ENCODE data around the gene OBP2A. TPM values are rescaled to one million over a fixed set of nuclear protein-coding genes. Genes with fewer than 3 reads are reported as not detected.

OBP2A gene
- total and polyA plus RNA-seq, 8 donors = not detected

DNA sequence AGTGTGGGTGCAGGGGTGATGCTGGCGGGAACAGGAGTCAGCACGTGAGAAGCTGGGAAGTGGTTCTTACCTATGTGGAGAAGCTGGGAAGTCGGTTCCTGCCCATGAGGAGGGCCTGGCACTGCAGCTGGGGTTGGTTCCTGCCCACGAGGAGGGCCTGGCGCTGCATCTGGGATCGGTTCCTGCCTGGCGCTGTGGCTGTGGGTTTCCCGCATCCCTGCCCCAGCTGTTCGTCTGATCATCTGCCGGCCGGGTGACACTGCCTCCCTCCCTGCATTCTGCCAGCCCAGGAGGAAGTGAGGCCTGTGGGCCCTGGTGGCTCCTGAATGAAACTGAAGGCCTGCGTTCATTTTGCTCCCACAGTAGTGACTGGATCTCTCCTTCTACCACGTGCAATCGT, 5.1 kb downstream of the OBP2A start:
- no peak for ATAC-seq
- no peak for DNase-seq
- Histone ChIP-seq H3K4me1 (no peaks in the 10 kb centered on the region), H3K4me3 (no peak overlapping the region), H3K9me3 (no peaks in the 10 kb centered on the region), H3K27ac (no peak overlapping the region), H3K36me3 (no peaks in the 10 kb centered on the region), H3K27me3 (peaks cover 0 to 19% of the 10 kb centered on the region in 2 donors)
- intact Hi-C loops (cut with DNase I) = no loop called here
- TF ChIP-seq, protein P1, sequence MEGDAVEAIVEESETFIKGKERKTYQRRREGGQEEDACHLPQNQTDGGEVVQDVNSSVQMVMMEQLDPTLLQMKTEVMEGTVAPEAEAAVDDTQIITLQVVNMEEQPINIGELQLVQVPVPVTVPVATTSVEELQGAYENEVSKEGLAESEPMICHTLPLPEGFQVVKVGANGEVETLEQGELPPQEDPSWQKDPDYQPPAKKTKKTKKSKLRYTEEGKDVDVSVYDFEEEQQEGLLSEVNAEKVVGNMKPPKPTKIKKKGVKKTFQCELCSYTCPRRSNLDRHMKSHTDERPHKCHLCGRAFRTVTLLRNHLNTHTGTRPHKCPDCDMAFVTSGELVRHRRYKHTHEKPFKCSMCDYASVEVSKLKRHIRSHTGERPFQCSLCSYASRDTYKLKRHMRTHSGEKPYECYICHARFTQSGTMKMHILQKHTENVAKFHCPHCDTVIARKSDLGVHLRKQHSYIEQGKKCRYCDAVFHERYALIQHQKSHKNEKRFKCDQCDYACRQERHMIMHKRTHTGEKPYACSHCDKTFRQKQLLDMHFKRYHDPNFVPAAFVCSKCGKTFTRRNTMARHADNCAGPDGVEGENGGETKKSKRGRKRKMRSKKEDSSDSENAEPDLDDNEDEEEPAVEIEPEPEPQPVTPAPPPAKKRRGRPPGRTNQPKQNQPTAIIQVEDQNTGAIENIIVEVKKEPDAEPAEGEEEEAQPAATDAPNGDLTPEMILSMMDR (IDR thresholded peaks at IDR 0.05) = no peak

DNA sequence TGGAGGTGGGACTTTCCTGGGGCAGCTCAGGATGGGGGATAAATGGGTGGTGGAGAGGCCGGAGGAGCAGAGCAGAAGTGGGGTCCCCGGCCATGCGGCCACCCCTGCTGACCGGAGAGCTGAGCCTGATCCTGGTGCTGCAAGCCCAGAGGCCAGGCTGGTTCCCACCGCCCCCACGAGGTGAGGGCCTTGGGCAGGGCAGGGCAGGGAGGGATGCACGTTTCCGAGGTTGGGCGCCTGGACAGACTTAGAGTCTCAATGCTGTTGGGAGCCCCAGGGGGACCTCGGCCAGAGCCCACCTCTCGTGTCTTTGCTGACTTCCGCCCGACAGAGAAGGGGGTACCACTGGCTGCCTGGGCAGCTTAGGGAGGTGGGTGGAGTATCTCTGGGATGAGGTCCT, 5.5 kb downstream of the OBP2A start:
- Histone ChIP-seq H3K27ac (no peak overlapping the region), H3K4me1 (no peaks in the 10 kb centered on the region), H3K9me3 (no peaks in the 10 kb centered on the region), H3K27me3 (peaks cover 0 to 19% of the 10 kb centered on the region in 2 donors), H3K36me3 (no peaks in the 10 kb centered on the region), H3K4me3 (no peak overlapping the region)
- no peak for DNase-seq
- TF ChIP-seq, protein P1 (IDR thresholded peaks at IDR 0.05) = no peak
- ATAC-seq = no peak
- intact Hi-C loops (cut with DNase I) = no loop called here

DNA sequence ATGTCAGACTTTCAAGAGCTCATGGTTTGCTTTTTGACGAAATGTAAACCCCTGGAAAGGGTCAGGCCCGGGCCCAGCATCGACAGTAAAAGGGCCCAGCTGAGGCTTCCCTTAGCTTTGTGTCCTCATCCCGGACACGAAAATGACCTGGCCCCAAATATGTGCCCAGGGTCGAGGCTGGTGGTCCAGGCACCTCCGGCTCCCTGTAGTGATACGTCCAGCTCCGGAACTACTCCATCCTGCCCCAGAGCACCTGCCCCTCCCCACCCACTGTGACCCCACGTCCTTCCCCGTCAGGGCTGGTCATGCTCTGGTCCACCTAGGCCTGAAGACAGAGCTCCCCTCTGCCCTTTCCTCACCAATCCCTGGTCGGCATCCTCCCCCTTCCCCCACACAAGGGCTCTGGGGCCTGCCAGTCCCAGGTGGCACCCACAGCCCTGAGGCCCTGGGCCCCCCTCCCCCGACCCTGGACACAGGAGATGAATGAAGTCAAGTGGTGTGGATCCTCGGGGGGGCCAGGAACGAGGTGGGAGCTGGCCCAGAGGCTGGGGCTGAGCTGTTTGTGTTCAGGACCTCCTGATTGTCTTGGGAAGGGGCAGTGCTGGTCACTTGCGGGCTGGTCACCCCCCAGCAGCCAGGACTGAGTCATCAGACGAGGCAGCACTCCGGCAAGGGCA, 6.2 kb downstream of the OBP2A start:
- Histone ChIP-seq H3K4me1 (no peaks in the 10 kb centered on the region), H3K36me3 (no peaks in the 10 kb centered on the region)

DNA sequence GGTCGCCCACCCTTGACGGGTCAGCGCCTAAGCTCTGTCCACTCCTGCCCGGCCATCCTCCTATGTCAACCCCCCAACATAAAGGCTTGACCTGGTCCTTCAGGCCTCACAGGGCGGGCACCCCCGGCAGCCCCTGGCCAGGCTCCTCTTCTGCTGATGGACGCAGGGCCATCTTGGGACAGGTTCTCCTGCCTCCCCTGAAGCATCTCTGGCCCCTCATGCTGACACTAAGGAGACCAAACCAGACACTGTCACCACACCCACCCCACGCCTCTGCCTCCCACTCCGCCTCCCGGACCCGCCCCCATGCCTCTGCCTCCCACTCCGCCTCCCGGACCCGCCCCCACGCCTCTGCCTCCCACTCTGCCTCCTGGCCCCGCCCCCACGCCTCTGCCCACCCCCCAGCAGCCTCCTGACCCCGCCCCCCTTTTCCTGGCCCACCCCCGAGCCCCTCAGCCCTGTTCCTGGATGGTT, 6.8 kb downstream of the OBP2A start:
- H3K9me3 ChIP-seq = no peaks in the 10 kb centered on the region
- TF ChIP-seq, protein P1 (IDR thresholded peaks at IDR 0.05) = no peak
- intact Hi-C loops (cut with DNase I) = no loop called here
- no peaks in the 10 kb centered on the region for H3K36me3 ChIP-seq
- ATAC-seq (no peak), DNase-seq (no peak)
- no peaks in the 10 kb centered on the region for H3K4me1 ChIP-seq
- H3K27me3 ChIP-seq = peaks cover 0 to 19% of the 10 kb centered on the region in 2 donors
- H3K27ac ChIP-seq = no peak overlapping the region
- H3K4me3 ChIP-seq = no peak overlapping the region

More for the DNA sequence above, 6.2 kb downstream of the OBP2A start:
- Histone ChIP-seq H3K27ac (no peak overlapping the region), H3K9me3 (no peaks in the 10 kb centered on the region), H3K4me3 (no peak overlapping the region), H3K27me3 (peaks cover 0 to 19% of the 10 kb centered on the region in 2 donors)
- TF ChIP-seq, protein P1 (IDR thresholded peaks at IDR 0.05) = no peak
- DNase-seq (no peak), ATAC-seq (no peak)
- intact Hi-C loops (cut with DNase I) = no loop called here

DNA sequence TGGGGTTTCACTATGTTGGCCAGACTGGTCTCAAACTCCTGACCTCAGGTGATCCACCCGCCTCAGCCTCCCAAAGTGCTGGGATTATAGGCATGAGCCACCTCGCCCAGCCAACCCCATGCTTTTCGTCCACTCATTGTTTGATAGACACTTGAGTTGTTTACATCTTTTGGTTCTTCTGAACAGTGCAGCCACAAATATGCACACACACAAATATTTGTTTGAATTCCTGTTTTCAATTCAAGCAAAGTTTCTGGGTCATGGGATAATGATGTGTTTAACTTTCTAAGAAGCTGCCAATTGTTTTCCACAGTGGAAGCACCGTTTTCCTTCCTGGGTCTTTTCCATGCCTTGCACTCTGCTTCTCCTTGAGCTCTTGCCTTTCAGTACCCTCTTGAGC, 8.8 kb downstream of the OBP2A start:
- H3K4me1 ChIP-seq = no peaks in the 10 kb centered on the region
- TF ChIP-seq, protein P1 (IDR thresholded peaks at IDR 0.05) = no peak
- DNase-seq (no peak), ATAC-seq (no peak)
- H3K9me3 ChIP-seq = no peaks in the 10 kb centered on the region
- intact Hi-C loops (cut with DNase I) = no loop called here
- H3K27ac ChIP-seq = no peak overlapping the region
- no peaks in the 10 kb centered on the region for H3K36me3 ChIP-seq
- H3K27me3 ChIP-seq = peaks cover 0 to 17% of the 10 kb centered on the region in 2 donors
- H3K4me3 ChIP-seq = no peak overlapping the region

Data from left lung (tissue), 10 donors.